GM12891 (cell line): ENCODE results near the gene RAB11FIP4.
"Not testable (repeated sequence)": the region's sequence is repeated elsewhere in the genome, so short reads cannot be mapped to it uniquely, and the experiment has no call there.

Experiments used
- DNase-seq: peaks from one replicate; pipeline ENCODE4 v3.0.0; 2011; ENCODE audit warnings: low spot score; ENCODE audit not compliant: insufficient read length
- FAIRE-seq: peaks from 2 replicates; lab custom pipeline; 2011; peaks lifted over from hg19 to GRCh38; lab: Jason Lieb, UNC
- PAX5 ChIP-seq: IDR thresholded peaks from 2 replicates; pipeline ENCODE4 v1.6.1; 2011; ENCODE audit warnings: low read length, moderate library complexity, mild to moderate bottlenecking; ENCODE audit not compliant: insufficient read depth, severe bottlenecking
- POLR2A ChIP-seq: IDR thresholded peaks from 2 replicates; pipeline ENCODE4 v1.6.1; 2011; ENCODE audit warnings: low read depth, low read length, control low read depth
- POLR2AphosphoS5 ChIP-seq: IDR thresholded peaks from 2 replicates; pipeline ENCODE4 v1.6.1; 2011; ENCODE audit warnings: low read depth, low read length, control low read depth
- POU2F2 ChIP-seq: IDR thresholded peaks from 2 replicates; pipeline ENCODE4 v1.6.1; 2011; ENCODE audit warnings: low read depth, mild to moderate bottlenecking, control low read depth, low read length, moderate library complexity
- SPI1 ChIP-seq: IDR thresholded peaks from 2 replicates; pipeline ENCODE4 v1.6.1; 2011; ENCODE audit warnings: low read depth, low read length, control low read depth
- TAF1 ChIP-seq: IDR thresholded peaks from 2 replicates; pipeline ENCODE4 v1.6.1; 2011; ENCODE audit warnings: low read depth, low read length, control low read depth

RAB11FIP4 gene

GRCh38 chr17:31373150-31374093, 18.1 kb upstream of the RAB11FIP4 start:
- TF ChIP-seq POLR2AphosphoS5 (no peak), POLR2A (no peak), POU2F2 (no peak), SPI1 (no peak), TAF1 (no peak), PAX5 (no peak)
- peak; percentile 66 for FAIRE-seq
- DNase-seq, result no peak

GRCh38 chr17:31374094-31374447, 17.4 kb upstream of the RAB11FIP4 start:
- FAIRE-seq, result peak; percentile 26
- no peak for DNase-seq
- peak; percentile 79 for TF ChIP-seq SPI1
- TF ChIP-seq PAX5, result no peak

GRCh38 chr17:31374503-31374902, 17.0 kb upstream of the RAB11FIP4 start:
- FAIRE-seq (no peak), DNase-seq (no peak)
- TF ChIP-seq PAX5, result peak; percentile 35
- no peak for TF ChIP-seq POLR2AphosphoS5

GRCh38 chr17:31378638-31379037, 12.8 kb upstream of the RAB11FIP4 start:
- DNase-seq (no peak), FAIRE-seq (no peak)
- no peak for TF ChIP-seq PAX5
- no peak for TF ChIP-seq SPI1
- TF ChIP-seq POLR2A, result no peak
- TF ChIP-seq POU2F2, result no peak
- TF ChIP-seq TAF1, result no peak
- no peak for TF ChIP-seq POLR2AphosphoS5

GRCh38 chr17:31379597-31380205, 11.8 kb upstream of the RAB11FIP4 start:
- no peak for FAIRE-seq
- TF ChIP-seq PAX5, result no peak
- TF ChIP-seq POU2F2, result no peak
- TF ChIP-seq POLR2AphosphoS5, result no peak
- TF ChIP-seq SPI1, result no peak
- TF ChIP-seq POLR2A, result no peak
- no peak for TF ChIP-seq TAF1
- no peak for DNase-seq

- DNase-seq (no peak), FAIRE-seq (peak; percentile 31)
- no peak for TF ChIP-seq POLR2A
- TF ChIP-seq POU2F2, result no peak
- TF ChIP-seq POLR2AphosphoS5, result no peak
- TF ChIP-seq SPI1, result no peak
- TF ChIP-seq PAX5, result no peak
- TF ChIP-seq TAF1, result no peak
Observed at GRCh38 chr17:31381165-31381668, 10.3 kb upstream of the RAB11FIP4 start.

- not testable (repeated sequence) for FAIRE-seq, DNase-seq
Observed at GRCh38 chr17:31382668-31383275, 8.7 kb upstream of the RAB11FIP4 start.

GRCh38 chr17:31383488-31383887, 8.0 kb upstream of the RAB11FIP4 start:
- FAIRE-seq, DNase-seq: not testable (repeated sequence)

GRCh38 chr17:31385428-31386285, 5.8 kb upstream of the RAB11FIP4 start:
- TF ChIP-seq SPI1 (no peak), PAX5 (no peak), POLR2A (no peak), POLR2AphosphoS5 (no peak)
- FAIRE-seq (no peak), DNase-seq (no peak)

GRCh38 chr17:31386542-31387075, 4.9 kb upstream of the RAB11FIP4 start:
- DNase-seq, result no peak
- no peak for FAIRE-seq
- no peak for TF ChIP-seq PAX5
- no peak for TF ChIP-seq SPI1
- no peak for TF ChIP-seq POLR2AphosphoS5
- no peak for TF ChIP-seq TAF1
- no peak for TF ChIP-seq POLR2A
- no peak for TF ChIP-seq POU2F2
